GM12891 (cell line): ENCODE measurements around the gene PTPN12.

Experiments used
- PAX5 ChIP-seq: IDR thresholded peaks from 2 replicates; pipeline ENCODE4 v1.6.1; 2011; ENCODE audit warnings: low read length, moderate library complexity, mild to moderate bottlenecking; ENCODE audit not compliant: insufficient read depth, severe bottlenecking
- POLR2A ChIP-seq: IDR thresholded peaks from 2 replicates; pipeline ENCODE4 v1.6.1; 2011; ENCODE audit warnings: low read depth, low read length, control low read depth
- POLR2AphosphoS5 ChIP-seq: IDR thresholded peaks from 2 replicates; pipeline ENCODE4 v1.6.1; 2011; ENCODE audit warnings: low read depth, low read length, control low read depth
- POU2F2 ChIP-seq: IDR thresholded peaks from 2 replicates; pipeline ENCODE4 v1.6.1; 2011; ENCODE audit warnings: low read depth, mild to moderate bottlenecking, control low read depth, low read length, moderate library complexity
- SPI1 ChIP-seq: IDR thresholded peaks from 2 replicates; pipeline ENCODE4 v1.6.1; 2011; ENCODE audit warnings: low read depth, low read length, control low read depth
- TAF1 ChIP-seq: IDR thresholded peaks from 2 replicates; pipeline ENCODE4 v1.6.1; 2011; ENCODE audit warnings: low read depth, low read length, control low read depth

GRCh38 chr7:77524731-77525130 lies 12.4 kb upstream of the PTPN12 start:
- no peak for TF ChIP-seq POLR2AphosphoS5
- no peak for TF ChIP-seq POLR2A
- no peak for TF ChIP-seq TAF1
- TF ChIP-seq SPI1 = no peak
- no peak for TF ChIP-seq PAX5
- TF ChIP-seq POU2F2 = no peak
